WTC11 (cell line): ENCODE measurements around the gene SNX8. TPM values are rescaled to one million over a fixed set of nuclear protein-coding genes. Genes with fewer than 3 reads are reported as not detected.
A peak's percentile ranks its signal among the peaks of the same experiment; 100 is the strongest.

ENCODE experiments used
- ATAC-seq: fragments of 200-7000 bp; cut with Tn5 transposase; 2 replicates; pipeline ENCODE4 v1.10.0; 2021; ENCODE audit warnings: mild to moderate bottlenecking, moderate library complexity
- CTCF ChIA-PET: fragments of 300-600 bp; sonication (Branson Sonifier 250); formaldehyde crosslinking; loops from one replicate; lab custom pipeline; 2021; ENCODE audit warnings: antibody characterized with exemption; lab: Charles Lee
- POLR2A ChIA-PET: fragments of 350-600 bp; sonication (Branson Sonifier 250); formaldehyde crosslinking; loops from one replicate; lab custom pipeline; 2021; ENCODE audit warnings: antibody characterized with exemption; lab: Charles Lee
- DNase-seq: peaks from one replicate; pipeline ENCODE4 v3.0.0; 2021; ENCODE audit warnings: low spot score
- H3K27ac Mint-ChIP-seq: 2 replicates; pipeline ENCODE4 v1.8.0; 2021; ENCODE audit warnings: mixed read lengths
- H3K27me3 Mint-ChIP-seq: 2 replicates; pipeline ENCODE4 v1.8.0; 2021; ENCODE audit warnings: low read depth, mild to moderate bottlenecking, moderate library complexity, mixed read lengths
- H3K36me3 Mint-ChIP-seq: 2 replicates; pipeline ENCODE4 v1.8.0; 2021; ENCODE audit warnings: mixed read lengths
- H3K4me1 Mint-ChIP-seq: 2 replicates; pipeline ENCODE4 v1.8.0; 2022; ENCODE audit warnings: mixed read lengths
- H3K4me3 Mint-ChIP-seq: 2 replicates; pipeline ENCODE4 v1.8.0; 2021; ENCODE audit warnings: mild to moderate bottlenecking, moderate library complexity, mixed read lengths
- H3K9me3 Mint-ChIP-seq: 2 replicates; pipeline ENCODE4 v1.8.0; 2021; ENCODE audit warnings: mixed read lengths
- ATF3 ChIP-seq: sonication (generic); formaldehyde crosslinking; conservative IDR thresholded peaks from 2 replicates; pipeline ENCODE4 v1.8.1; 2022; ENCODE audit warnings: mild to moderate bottlenecking, missing genetic modification reagents
- CREM ChIP-seq: sonication (generic); formaldehyde crosslinking; IDR thresholded peaks from 2 replicates; pipeline ENCODE4 v1.8.1; 2022; ENCODE audit warnings: mild to moderate bottlenecking, missing genetic modification reagents, moderate library complexity
- CTCF ChIP-seq: fragments of 200-600 bp; IDR thresholded peaks from 2 replicates; pipeline ENCODE4 v1.8.0; 2022; ENCODE audit warnings: antibody characterized with exemption
- E2F5 ChIP-seq: sonication (generic); formaldehyde crosslinking; IDR thresholded peaks from 2 replicates; pipeline ENCODE4 v1.8.1; 2022; ENCODE audit warnings: mild to moderate bottlenecking, moderate library complexity, missing genetic modification reagents
- EMX1 ChIP-seq: fragments of 250-450 bp; sonication (Bioruptor Pico); IDR thresholded peaks from 2 replicates; pipeline ENCODE4 v1.8.0; 2021; ENCODE audit warnings: mild to moderate bottlenecking
- ETV6 ChIP-seq: sonication (generic); formaldehyde crosslinking; IDR thresholded peaks from 2 replicates; pipeline ENCODE4 v1.8.1; 2022; ENCODE audit warnings: mild to moderate bottlenecking, missing genetic modification reagents
- GABPB1 ChIP-seq: sonication (generic); formaldehyde crosslinking; IDR thresholded peaks from 2 replicates; pipeline ENCODE4 v1.8.1; 2023; ENCODE audit warnings: mild to moderate bottlenecking, missing genetic modification reagents
- GTF2I ChIP-seq: fragments of 250-450 bp; sonication (Bioruptor Pico); conservative IDR thresholded peaks from 2 replicates; pipeline ENCODE4 v1.4.0; 2021; ENCODE audit warnings: mild to moderate bottlenecking
- JAZF1 ChIP-seq: fragments of 250-450 bp; sonication (Bioruptor Pico); IDR thresholded peaks from 2 replicates; pipeline ENCODE4 v1.9.0; 2021; ENCODE audit warnings: moderate library complexity, mild to moderate bottlenecking, inconsistent platforms
- MXD4 ChIP-seq: fragments of 250-450 bp; sonication (Bioruptor Pico); IDR thresholded peaks from 2 replicates; pipeline ENCODE4 v1.8.0; 2021; ENCODE audit warnings: mild to moderate bottlenecking, moderate library complexity, borderline replicate concordance
- PRRX2 ChIP-seq: fragments of 250-450 bp; sonication (Bioruptor Pico); IDR thresholded peaks from 2 replicates; pipeline ENCODE4 v1.8.0; 2021; ENCODE audit warnings: mild to moderate bottlenecking
- TCF7 ChIP-seq: sonication (generic); formaldehyde crosslinking; IDR thresholded peaks from 2 replicates; pipeline ENCODE4 v1.8.0; 2022; ENCODE audit warnings: mild to moderate bottlenecking, low read depth, missing genetic modification reagents, moderate library complexity
- TEAD4 ChIP-seq: sonication (generic); formaldehyde crosslinking; IDR thresholded peaks from 2 replicates; pipeline ENCODE4 v1.8.0; 2022; ENCODE audit warnings: mild to moderate bottlenecking, missing genetic modification reagents
- ZNF263 ChIP-seq: sonication (generic); formaldehyde crosslinking; IDR thresholded peaks from 2 replicates; pipeline ENCODE4 v1.8.1; 2022; ENCODE audit warnings: low read depth, mild to moderate bottlenecking, moderate library complexity, missing genetic modification reagents
- ZNF671 ChIP-seq: fragments of 250-450 bp; sonication (Bioruptor Pico); IDR thresholded peaks from 2 replicates; pipeline ENCODE4 v1.8.0; 2021; ENCODE audit warnings: mild to moderate bottlenecking
- total RNA-seq: library from RNA; stranded (reverse); gene quantifications from 3 replicates; pipeline ENCODE4 v1.2.3, GENCODE V29; 2021
- TF ChIP-seq, protein P1 (sequence below): sonication (generic); formaldehyde crosslinking; IDR thresholded peaks from 2 replicates; pipeline ENCODE4 v1.8.1; 2022; ENCODE audit warnings: low read depth, mild to moderate bottlenecking, moderate library complexity, missing genetic modification reagents, borderline replicate concordance
- TF ChIP-seq, protein P2 (sequence below): sonication (generic); formaldehyde crosslinking; IDR thresholded peaks from 2 replicates; pipeline ENCODE4 v1.8.1; 2022; ENCODE audit warnings: low read depth, missing genetic modification reagents, borderline replicate concordance
- TF ChIP-seq, protein P3 (sequence below): fragments of 250-450 bp; sonication (Bioruptor Pico); IDR thresholded peaks from 2 replicates; pipeline ENCODE4 v1.8.0; 2021; ENCODE audit warnings: mild to moderate bottlenecking

The SNX8 gene
- total RNA-seq, 1 experiment from 2014 or later, result 50.8 TPM

- TF ChIP-seq CTCF (no peak), MXD4 (no peak), TEAD4 (no peak), EMX1 (CRISPR knock-in tag) (no peak), ETV6 (CRISPR knock-in tag) (no peak), ZNF671 (CRISPR knock-in tag) (no peak), GABPB1 (CRISPR knock-in tag) (no peak), E2F5 (CRISPR knock-in tag) (no peak), ZNF263 (CRISPR knock-in tag) (no peak), ATF3 (no peak), TCF7 (no peak)
- TF ChIP-seq, protein P1, sequence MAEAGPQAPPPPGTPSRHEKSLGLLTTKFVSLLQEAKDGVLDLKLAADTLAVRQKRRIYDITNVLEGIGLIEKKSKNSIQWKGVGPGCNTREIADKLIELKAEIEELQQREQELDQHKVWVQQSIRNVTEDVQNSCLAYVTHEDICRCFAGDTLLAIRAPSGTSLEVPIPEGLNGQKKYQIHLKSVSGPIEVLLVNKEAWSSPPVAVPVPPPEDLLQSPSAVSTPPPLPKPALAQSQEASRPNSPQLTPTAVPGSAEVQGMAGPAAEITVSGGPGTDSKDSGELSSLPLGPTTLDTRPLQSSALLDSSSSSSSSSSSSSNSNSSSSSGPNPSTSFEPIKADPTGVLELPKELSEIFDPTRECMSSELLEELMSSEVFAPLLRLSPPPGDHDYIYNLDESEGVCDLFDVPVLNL (CRISPR knock-in tag), result no peak
- TF ChIP-seq, all 79 proteins: peak for 0
Observed at GRCh38 chr7:2279896-2280295, 34.3 kb downstream of the SNX8 start (continued).

DNA sequence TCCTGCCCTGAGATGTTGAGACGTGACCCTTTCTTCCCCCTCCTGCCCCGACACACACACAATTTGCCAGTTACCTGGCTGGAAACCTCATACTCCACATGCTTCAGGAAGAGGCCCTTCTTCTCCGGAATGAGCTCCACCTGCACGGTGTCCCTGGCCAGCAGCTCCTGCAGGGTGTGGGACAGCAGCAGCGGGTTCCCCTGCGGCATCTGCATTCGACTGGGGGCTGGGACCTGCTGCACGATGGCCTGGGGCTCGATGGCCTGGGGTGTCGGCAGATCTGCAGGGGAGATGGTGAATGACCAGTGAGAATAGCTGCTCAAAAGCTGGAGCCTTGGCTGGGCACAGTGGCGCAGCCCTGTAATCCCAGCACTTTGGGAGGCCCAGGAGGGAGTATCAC lies 36.2 kb downstream of the SNX8 start:
- ChIA-PET CTCF (no interaction called here), POLR2A (no interaction called here)
- ATAC-seq (no peak), DNase-seq (no peak)
- Mint-ChIP-seq H3K36me3 (peaks cover 6% of the 10 kb centered on the region; the same call in 1 of the 2 replicates), H3K27ac (peak overlapping the region; percentile 7; the same call in 1 of the 2 replicates), H3K9me3 (no peaks in the 10 kb centered on the region), H3K4me3 (no peak overlapping the region), H3K4me1 (peaks cover 12% of the 10 kb centered on the region), H3K27me3 (no peaks in the 10 kb centered on the region)
- no peak for TF ChIP-seq PRRX2 (CRISPR knock-in tag)
- TF ChIP-seq CREM (CRISPR knock-in tag), result no peak
- TF ChIP-seq, protein P2, sequence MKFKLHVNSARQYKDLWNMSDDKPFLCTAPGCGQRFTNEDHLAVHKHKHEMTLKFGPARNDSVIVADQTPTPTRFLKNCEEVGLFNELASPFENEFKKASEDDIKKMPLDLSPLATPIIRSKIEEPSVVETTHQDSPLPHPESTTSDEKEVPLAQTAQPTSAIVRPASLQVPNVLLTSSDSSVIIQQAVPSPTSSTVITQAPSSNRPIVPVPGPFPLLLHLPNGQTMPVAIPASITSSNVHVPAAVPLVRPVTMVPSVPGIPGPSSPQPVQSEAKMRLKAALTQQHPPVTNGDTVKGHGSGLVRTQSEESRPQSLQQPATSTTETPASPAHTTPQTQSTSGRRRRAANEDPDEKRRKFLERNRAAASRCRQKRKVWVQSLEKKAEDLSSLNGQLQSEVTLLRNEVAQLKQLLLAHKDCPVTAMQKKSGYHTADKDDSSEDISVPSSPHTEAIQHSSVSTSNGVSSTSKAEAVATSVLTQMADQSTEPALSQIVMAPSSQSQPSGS (CRISPR knock-in tag), result no peak
- TF ChIP-seq, protein P3, sequence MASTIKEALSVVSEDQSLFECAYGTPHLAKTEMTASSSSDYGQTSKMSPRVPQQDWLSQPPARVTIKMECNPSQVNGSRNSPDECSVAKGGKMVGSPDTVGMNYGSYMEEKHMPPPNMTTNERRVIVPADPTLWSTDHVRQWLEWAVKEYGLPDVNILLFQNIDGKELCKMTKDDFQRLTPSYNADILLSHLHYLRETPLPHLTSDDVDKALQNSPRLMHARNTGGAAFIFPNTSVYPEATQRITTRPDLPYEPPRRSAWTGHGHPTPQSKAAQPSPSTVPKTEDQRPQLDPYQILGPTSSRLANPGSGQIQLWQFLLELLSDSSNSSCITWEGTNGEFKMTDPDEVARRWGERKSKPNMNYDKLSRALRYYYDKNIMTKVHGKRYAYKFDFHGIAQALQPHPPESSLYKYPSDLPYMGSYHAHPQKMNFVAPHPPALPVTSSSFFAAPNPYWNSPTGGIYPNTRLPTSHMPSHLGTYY (CRISPR knock-in tag), result no peak

DNA sequence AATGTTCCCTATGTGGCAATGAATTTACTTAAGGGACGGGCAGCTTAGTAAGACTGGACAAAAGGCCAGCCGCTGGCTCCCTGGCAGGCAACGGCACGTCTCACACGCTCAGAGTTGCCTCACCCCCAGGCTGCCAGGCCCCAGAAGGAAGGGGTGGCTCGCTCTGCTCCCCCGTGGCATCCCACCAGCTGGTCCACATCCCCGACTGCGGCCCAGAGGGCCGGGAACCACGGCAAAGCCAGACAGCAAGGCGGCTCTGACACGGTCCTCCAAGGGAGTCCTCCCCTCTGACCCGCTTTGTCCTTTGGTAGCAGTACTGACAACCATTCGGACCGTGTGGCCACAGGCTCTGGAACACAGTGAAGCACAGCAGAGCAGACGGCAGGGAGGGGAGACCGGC lies 38.1 kb downstream of the SNX8 start:
- ATAC-seq (no peak), DNase-seq (no peak)
- Mint-ChIP-seq H3K27me3 (no peaks in the 10 kb centered on the region), H3K36me3 (peaks cover 9% of the 10 kb centered on the region), H3K4me1 (peaks cover 6% of the 10 kb centered on the region; the same call in 1 of the 2 replicates), H3K9me3 (no peaks in the 10 kb centered on the region), H3K4me3 (no peak overlapping the region), H3K27ac (no peak overlapping the region)
- ChIA-PET POLR2A (no interaction called here), CTCF (no interaction called here)
- TF ChIP-seq, protein P1 (CRISPR knock-in tag), result no peak
- TF ChIP-seq E2F5 (CRISPR knock-in tag) (no peak), GTF2I (CRISPR knock-in tag) (no peak), JAZF1 (CRISPR knock-in tag) (no peak), ZNF263 (CRISPR knock-in tag) (0 out of 2 replicates have a peak, but pooled peaks have one; percentile 31)
